K562 (cell line): Measurements from ENCODE around the gene ST8SIA2. TPM values are rescaled to one million over a fixed set of nuclear protein-coding genes. Genes with fewer than 3 reads are reported as not detected.
A peak's percentile ranks its signal among the peaks of the same experiment; 100 is the strongest.

ENCODE experiments used
- BHLHE40 ChIP-seq: IDR thresholded peaks from 2 replicates; pipeline ENCODE4 v1.6.1; 2011; ENCODE audit warnings: low read length, improper control_type of control experiment
- ETV5 ChIP-seq: sonication (generic); formaldehyde crosslinking; IDR thresholded peaks from 2 replicates; pipeline ENCODE4 v1.4.0; 2020; ENCODE audit warnings: low read depth, mild to moderate bottlenecking, missing genetic modification reagents
- FOSL1 ChIP-seq: fragments of 200-800 bp; sonication (Bioruptor generic); conservative IDR thresholded peaks from 2 replicates; pipeline ENCODE4 v1.6.1; 2016; ENCODE audit warnings: missing genetic modification characterization, missing compliant biosample characterization
- KDM2B ChIP-seq: fragments of 250-450 bp; sonication (Bioruptor Pico); IDR thresholded peaks from 2 replicates; pipeline ENCODE4 v1.8.0; 2021; ENCODE audit warnings: mild to moderate bottlenecking, moderate library complexity
- MCM7 ChIP-seq, 2 experiments: fragments of 450-650 bp; IDR thresholded peaks; 2 replicates each; pipeline ENCODE4 v1.6.1; 2016 to 2018
- MTA2 ChIP-seq: fragments of 450-650 bp; IDR thresholded peaks from 2 replicates; pipeline ENCODE4 v1.6.1; 2016; ENCODE audit warnings: low read depth
- PBX2 ChIP-seq, 2 experiments: IDR thresholded peaks in 1 of 2; conservative IDR thresholded peaks in 1 of 2; 2 replicates each; pipeline ENCODE4 v1.6.1; 2016; ENCODE audit warnings: low read depth in 2 of 2, mild to moderate bottlenecking in 1 of 2, missing compliant biosample characterization in 1 of 2, missing genetic modification characterization in 1 of 2, moderate library complexity in 1 of 2
- RBM22 ChIP-seq: fragments of 200-400 bp; formaldehyde crosslinking; IDR thresholded peaks from 2 replicates; pipeline ENCODE4 v1.6.1; 2018; ENCODE audit warnings: low read length, low read depth; ENCODE audit not compliant: poor library complexity, severe bottlenecking
- TBL1XR1 ChIP-seq, 2 experiments: IDR thresholded peaks; 2 replicates each; pipeline ENCODE4 v1.6.1; 2012; ENCODE audit warnings: improper control_type of control experiment in 2 of 2, low read length in 2 of 2, mild to moderate bottlenecking in 1 of 2
- TFAM ChIP-seq: fragments of 250-450 bp; sonication (Bioruptor Pico); conservative IDR thresholded peaks from 2 replicates; pipeline ENCODE4 v1.5.0; 2021; ENCODE audit warnings: mild to moderate bottlenecking, moderate library complexity
- THAP12 ChIP-seq: fragments of 250-450 bp; sonication (Bioruptor Pico); IDR thresholded peaks from 2 replicates; pipeline ENCODE4 v1.9.0; 2021; ENCODE audit warnings: mild to moderate bottlenecking, inconsistent platforms
- ZMIZ1 ChIP-seq, 2 experiments: fragments of 150-350 bp in 1 of 2; IDR thresholded peaks; 2 replicates each; pipeline ENCODE4 v1.6.1; 2012 to 2016; ENCODE audit warnings: low read depth in 2 of 2, low read length in 2 of 2, mild to moderate bottlenecking in 1 of 2, moderate library complexity in 1 of 2
- ZNF165 ChIP-seq: fragments of 250-450 bp; sonication (Bioruptor Pico); IDR thresholded peaks from 2 replicates; pipeline ENCODE4 v1.4.0; 2020; ENCODE audit warnings: borderline replicate concordance
- ZNF507 ChIP-seq: conservative IDR thresholded peaks from 2 replicates; pipeline ENCODE4 v1.6.1; 2017; ENCODE audit warnings: missing genetic modification characterization, missing compliant biosample characterization
- ZNF584 ChIP-seq: fragments of 200-800 bp; sonication (Bioruptor generic); IDR thresholded peaks from 2 replicates; pipeline ENCODE4 v1.6.1; 2016; ENCODE audit warnings: low read depth, mild to moderate bottlenecking, missing genetic modification characterization, missing compliant biosample characterization
- polyA plus RNA-seq, 8 experiments: library from polyadenylated mRNA; depleted of rRNA in 4 of 8; stranded (reverse) in 5 of 8; unstranded in 3 of 8; fragments of >200 nt; fragmentation: Nextera tagmentation in 2 of 8; fragmentation: Illumina TruSeq in 1 of 8; extraction: Ambion mirVana in 2 of 8; extraction: Trizol in 1 of 8; gene quantifications; 2 replicates each; pipeline versions ENCODE4 v1.2.1 to v1.2.3, GENCODE V29; 2011 to 2014; ENCODE audit warnings: inconsistent platforms in 1 of 8, missing spikeins in 1 of 8
- total RNA-seq, 7 experiments: library from RNA; depleted of rRNA in 6 of 7; stranded (reverse); fragments of >200 nt in 6 of 7; fragmentation: Illumina TruSeq in 2 of 7; extraction: Trizol in 2 of 7; gene quantifications; 2 replicates each; pipeline versions ENCODE4 v1.2.1 to v1.2.3, GENCODE V29; 2011 to 2021; ENCODE audit warnings: low replicate concordance in 1 of 7
- TF ChIP-seq, protein P1 (sequence below): fragments of 250-450 bp; sonication (Bioruptor Pico); IDR thresholded peaks from 2 replicates; pipeline ENCODE4 v1.5.0; 2020; ENCODE audit warnings: mild to moderate bottlenecking, borderline replicate concordance

The ST8SIA2 gene
- total and polyA plus RNA-seq, 9 of the 15 experiments (the other 6 are each of a cell fraction or from before 2014, with no cell fraction given), result not detected

- TF ChIP-seq ZMIZ1 (IDR thresholded peaks at IDR 0.05; ENCODE audit: low read depth in 2 of 2, low read length in 2 of 2) (no peak), BHLHE40 (no peak; the same call in 1 of the 2 replicates), ZNF507 (tag) (no peak), ZNF584 (CRISPR knock-in tag) (peak; percentile 58; the same call in 1 of the 2 replicates), RBM22 (no peak), ZNF165 (CRISPR knock-in tag) (no peak), KDM2B (CRISPR knock-in tag) (no peak), TFAM (CRISPR knock-in tag) (no peak), MTA2 (0 out of 2 replicates have a peak, but pooled peaks have one; percentile 37), ETV5 (CRISPR knock-in tag) (0 out of 2 replicates have a peak, but pooled peaks have one; percentile 36), MCM7 (IDR thresholded peaks at IDR 0.05) (no peak), TBL1XR1 (IDR thresholded peaks at IDR 0.05; ENCODE audit: low read length in 2 of 2) (no peak), PBX2 (CRISPR knock-in tag; IDR thresholded peaks at IDR 0.05; ENCODE audit: low read depth) (no peak), PBX2 (tag; conservative IDR thresholded peaks at IDR 0.05; ENCODE audit: low read depth) (peak; percentile 44), FOSL1 (peak; percentile 93), THAP12 (no peak)
- TF ChIP-seq, protein P1, sequence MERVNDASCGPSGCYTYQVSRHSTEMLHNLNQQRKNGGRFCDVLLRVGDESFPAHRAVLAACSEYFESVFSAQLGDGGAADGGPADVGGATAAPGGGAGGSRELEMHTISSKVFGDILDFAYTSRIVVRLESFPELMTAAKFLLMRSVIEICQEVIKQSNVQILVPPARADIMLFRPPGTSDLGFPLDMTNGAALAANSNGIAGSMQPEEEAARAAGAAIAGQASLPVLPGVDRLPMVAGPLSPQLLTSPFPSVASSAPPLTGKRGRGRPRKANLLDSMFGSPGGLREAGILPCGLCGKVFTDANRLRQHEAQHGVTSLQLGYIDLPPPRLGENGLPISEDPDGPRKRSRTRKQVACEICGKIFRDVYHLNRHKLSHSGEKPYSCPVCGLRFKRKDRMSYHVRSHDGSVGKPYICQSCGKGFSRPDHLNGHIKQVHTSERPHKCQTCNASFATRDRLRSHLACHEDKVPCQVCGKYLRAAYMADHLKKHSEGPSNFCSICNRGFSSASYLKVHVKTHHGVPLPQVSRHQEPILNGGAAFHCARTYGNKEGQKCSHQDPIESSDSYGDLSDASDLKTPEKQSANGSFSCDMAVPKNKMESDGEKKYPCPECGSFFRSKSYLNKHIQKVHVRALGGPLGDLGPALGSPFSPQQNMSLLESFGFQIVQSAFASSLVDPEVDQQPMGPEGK (CRISPR knock-in tag), result no peak
These were observed 7.5 kb downstream of the ST8SIA2 start (continued) for GRCh38 chr15:92400980-92401787.
